Vagina (tissue), 2 donors: ENCODE results near the gene CDK3. TPM values are rescaled to one million over a fixed set of nuclear protein-coding genes. Genes with fewer than 3 reads are reported as not detected.

Source experiments
- DNase-seq, 2 donors: peaks; one replicate each; pipeline ENCODE4 v3.0.0-alpha.2; 2017; ENCODE audit errors: extremely low spot score in 2 of 2
- H3K27ac ChIP-seq: fragments of 200-600 bp; sonication (generic); one replicate; pipeline ENCODE4 v1.5.1; 2019
- H3K27me3 ChIP-seq: fragments of 200-600 bp; sonication (generic); one replicate; pipeline ENCODE4 v1.5.1; 2019
- H3K36me3 ChIP-seq, 2 donors: fragments of 200-600 bp; sonication (generic); one replicate each; pipeline ENCODE4 v1.5.1; 2017 to 2019
- H3K4me1 ChIP-seq: fragments of 200-600 bp; sonication (generic); one replicate; pipeline ENCODE4 v1.5.1; 2019
- H3K4me3 ChIP-seq, 2 donors: fragments of 200-600 bp; sonication (generic); 1 replicate in 1 of 2; 2 replicates in 1 of 2; pipeline ENCODE4 v1.5.1; 2016 to 2019
- H3K9me3 ChIP-seq: fragments of 200-600 bp; sonication (generic); one replicate; pipeline ENCODE4 v1.5.1; 2019
- CTCF ChIP-seq, 3 experiments: fragments of 450-650 bp in 2 of 3; fragments of 200-600 bp in 1 of 3; sonication (generic) in 1 of 3; IDR thresholded peaks; one replicate each; pipeline ENCODE4 v1.5.1; 2017 to 2019; ENCODE audit warnings: antibody characterized with exemption in 3 of 3, mild to moderate bottlenecking in 2 of 3, moderate library complexity in 2 of 3
- POLR2A ChIP-seq, 2 donors: fragments of 450-650 bp; IDR thresholded peaks; one replicate each; pipeline ENCODE4 v1.6.1; 2017; ENCODE audit warnings: antibody characterized with exemption in 2 of 2, mild to moderate bottlenecking in 2 of 2, moderate library complexity in 2 of 2
- POLR2AphosphoS5 ChIP-seq, 2 donors: sonication (generic); formaldehyde crosslinking; IDR thresholded peaks; one replicate each; pipeline ENCODE4 v1.9.0; 2017; ENCODE audit warnings: antibody characterized with exemption in 2 of 2, mild to moderate bottlenecking in 2 of 2, low read depth in 1 of 2; ENCODE audit not compliant: insufficient read depth in 1 of 2
- intact Hi-C: fragments of 100-400 bp; cut with DNase I; formaldehyde crosslinking; loops from one replicate; pipeline ENCODE4 v1.15.1; 2023
- total RNA-seq: library from RNA; depleted of rRNA; stranded (reverse); fragments of >200 nt; gene quantifications from one replicate; pipeline ENCODE4 v1.2.3, GENCODE V29; 2016

CDK3 gene
- total RNA-seq, 1 donor from 2014 or later: 3.2 TPM

GRCh38 chr17:75981019-75981615 is 19.5 kb upstream of the CDK3 start:
- H3K4me3 ChIP-seq: no peak overlapping the region
- TF ChIP-seq POLR2A (IDR thresholded peaks at IDR 0.05): no peak
- no peak for TF ChIP-seq POLR2AphosphoS5 (IDR thresholded peaks at IDR 0.05; ENCODE audit: insufficient read depth in 1 of 2, low read depth in 1 of 2)
- no peak for TF ChIP-seq CTCF (IDR thresholded peaks at IDR 0.05)
- intact Hi-C loops: no loop called here
- no peak for DNase-seq
- no peaks in the 10 kb centered on the region for H3K27me3 ChIP-seq
- H3K4me1 ChIP-seq: peaks cover 65% of the 10 kb centered on the region
- peak overlapping the region; percentile 50 for H3K27ac ChIP-seq
- no peaks in the 10 kb centered on the region for H3K9me3 ChIP-seq
- H3K36me3 ChIP-seq: no peaks in the 10 kb centered on the region

- Histone ChIP-seq H3K4me1 (peaks cover 43% of the 10 kb centered on the region), H3K4me3 (no peak overlapping the region), H3K27ac (no peak overlapping the region), H3K27me3 (no peaks in the 10 kb centered on the region), H3K9me3 (no peaks in the 10 kb centered on the region), H3K36me3 (peaks cover 0 to 10% of the 10 kb centered on the region in 2 donors)
- no peak for DNase-seq
- intact Hi-C loops: no loop called here
- no peak for TF ChIP-seq CTCF (IDR thresholded peaks at IDR 0.05)
- TF ChIP-seq POLR2AphosphoS5 (IDR thresholded peaks at IDR 0.05; ENCODE audit: insufficient read depth in 1 of 2, low read depth in 1 of 2): peak in 1 of 2 donors; percentile 57
These were observed 17.0 kb upstream of the CDK3 start for GRCh38 chr17:75983501-75984181.

GRCh38 chr17:75985986-75986385 is 14.7 kb upstream of the CDK3 start:
- no peaks in the 10 kb centered on the region for H3K27me3 ChIP-seq
- H3K9me3 ChIP-seq: no peaks in the 10 kb centered on the region
- H3K4me3 ChIP-seq: no peak overlapping the region
- no peak for TF ChIP-seq CTCF (IDR thresholded peaks at IDR 0.05)
- TF ChIP-seq POLR2A (IDR thresholded peaks at IDR 0.05): no peak
- no peak for TF ChIP-seq POLR2AphosphoS5 (IDR thresholded peaks at IDR 0.05; ENCODE audit: insufficient read depth in 1 of 2, low read depth in 1 of 2)
- peaks cover 0 to 10% of the 10 kb centered on the region in 2 donors for H3K36me3 ChIP-seq
- peaks cover 29% of the 10 kb centered on the region for H3K4me1 ChIP-seq
- H3K27ac ChIP-seq: no peak overlapping the region
- intact Hi-C loops: no loop called here
- no peak for DNase-seq

GRCh38 chr17:75987041-75987440 is 13.6 kb upstream of the CDK3 start:
- Histone ChIP-seq H3K27me3 (no peaks in the 10 kb centered on the region), H3K4me1 (peaks cover 20% of the 10 kb centered on the region), H3K36me3 (peaks cover 0 to 16% of the 10 kb centered on the region in 2 donors), H3K4me3 (no peak overlapping the region), H3K9me3 (no peaks in the 10 kb centered on the region), H3K27ac (no peak overlapping the region)
- TF ChIP-seq POLR2AphosphoS5 (IDR thresholded peaks at IDR 0.05; ENCODE audit: insufficient read depth in 1 of 2, low read depth in 1 of 2): no peak
- no peak for TF ChIP-seq POLR2A (IDR thresholded peaks at IDR 0.05)
- TF ChIP-seq CTCF (IDR thresholded peaks at IDR 0.05): no peak
- intact Hi-C loops: no loop called here
- DNase-seq: no peak

- peaks cover 0 to 16% of the 10 kb centered on the region in 2 donors for H3K36me3 ChIP-seq
These were observed 9.3 kb upstream of the CDK3 start for GRCh38 chr17:75991396-75991795.

More at GRCh38 chr17:75991396-75991795, 9.3 kb upstream of the CDK3 start:
- Histone ChIP-seq H3K9me3 (no peaks in the 10 kb centered on the region), H3K4me1 (no peaks in the 10 kb centered on the region), H3K27me3 (no peaks in the 10 kb centered on the region), H3K4me3 (no peak overlapping the region), H3K27ac (no peak overlapping the region)
- TF ChIP-seq CTCF (IDR thresholded peaks at IDR 0.05) (no peak), POLR2A (IDR thresholded peaks at IDR 0.05) (no peak), POLR2AphosphoS5 (IDR thresholded peaks at IDR 0.05; ENCODE audit: insufficient read depth in 1 of 2, low read depth in 1 of 2) (no peak)
- no peak for DNase-seq
- intact Hi-C loops: no loop called here
